Left ventricle myocardium superior (tissue), 1 donor: Measurements from ENCODE around the gene EIF4ENIF1. TPM values are rescaled to one million over a fixed set of nuclear protein-coding genes. Genes with fewer than 3 reads are reported as not detected.
"Not testable (repeated sequence)": the region's sequence is repeated elsewhere in the genome, so short reads cannot be mapped to it uniquely, and the experiment has no call there.

Experiments
- ATAC-seq: fragments of 200-7000 bp; cut with Tn5 transposase; one replicate; pipeline ENCODE4 v1.9.1; 2020; ENCODE audit warnings: mild to moderate bottlenecking, moderate library complexity
- DNase-seq: peaks from one replicate; pipeline ENCODE4 v3.0.0-alpha.2; 2020
- intact Hi-C: fragments of 100-400 bp; cut with micrococcal nuclease; formaldehyde crosslinking; loops from one replicate; pipeline ENCODE4 v1.11.0; 2022
- total RNA-seq: library from RNA; stranded (reverse); fragmentation: NEBNext Ultra II Directional; extraction: Animal tissue kit (Norgen Biotek cat#: 25700); gene quantifications from one replicate; pipeline ENCODE4 v1.2.1, GENCODE V29; 2021
- donor health status: DM: no; HTN: yes; CAD: no; lungs with severe emphysema.

EIF4ENIF1 gene
- total RNA-seq, 1 donor from 2014 or later: 26.8 TPM

DNA sequence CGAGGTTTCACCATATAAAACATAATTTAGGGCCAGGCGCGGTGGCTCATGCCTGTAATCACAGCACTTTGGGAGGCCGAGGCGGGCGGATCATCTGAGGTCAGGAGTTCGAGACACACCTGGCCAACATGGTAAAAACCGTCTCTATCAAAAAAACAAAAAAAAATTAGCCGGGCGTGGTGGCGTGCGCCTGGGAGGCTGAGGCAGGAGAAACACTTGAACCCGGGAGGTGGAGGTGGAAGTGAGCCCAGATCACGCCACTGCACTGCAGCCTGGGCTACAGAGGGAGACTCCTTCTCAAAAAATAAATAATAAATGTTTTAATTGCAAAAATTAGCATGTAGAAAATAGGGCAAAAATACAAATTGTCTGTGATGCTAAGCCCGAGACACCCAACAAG is 5.7 kb upstream of the EIF4ENIF1 start:
- intact Hi-C loops: no loop called here
- no peak for ATAC-seq
- no peak for DNase-seq

DNA sequence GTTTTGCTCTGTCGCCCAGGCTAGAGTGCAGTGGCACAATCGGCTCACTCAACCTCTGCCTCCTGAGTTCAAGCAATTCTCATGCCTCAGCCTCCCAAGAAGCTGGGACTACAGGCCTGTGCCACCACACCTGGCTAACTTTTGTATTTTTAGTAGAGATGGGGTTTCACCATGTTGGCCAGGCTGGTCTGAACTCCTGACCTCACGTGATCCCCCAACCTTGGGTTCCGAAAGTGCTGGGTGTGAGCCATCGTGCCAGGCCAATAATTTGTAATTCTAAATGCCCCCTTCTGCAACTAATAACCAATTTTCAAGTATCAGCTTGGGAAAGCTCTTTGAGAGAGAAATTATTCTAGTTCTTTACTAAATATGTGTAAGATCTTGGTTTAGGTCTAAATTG is 3.7 kb upstream of the EIF4ENIF1 start:
- DNase-seq, ATAC-seq, intact Hi-C loops: not testable (repeated sequence)

GRCh38 chr22:31492151-31492550 is 2.5 kb upstream of the EIF4ENIF1 start:
- no peak for ATAC-seq
- no peak for DNase-seq
- intact Hi-C loops: no loop called here

- ATAC-seq (no peak), DNase-seq (no peak)
- intact Hi-C loops: no loop called here
Observed at GRCh38 chr22:31491218-31491962, 1.7 kb upstream of the EIF4ENIF1 start.

- DNase-seq (peak; percentile 41), ATAC-seq (peak; percentile 55)
- intact Hi-C loops: no loop called here
Observed at GRCh38 chr22:31490496-31490925, 869 bp upstream of the EIF4ENIF1 start.

- intact Hi-C loops: no loop called here
- peak; percentile 12 for ATAC-seq
- DNase-seq: peak; percentile 49
Observed at GRCh38 chr22:31488988-31489617, 539 bp downstream of the EIF4ENIF1 start.

DNA sequence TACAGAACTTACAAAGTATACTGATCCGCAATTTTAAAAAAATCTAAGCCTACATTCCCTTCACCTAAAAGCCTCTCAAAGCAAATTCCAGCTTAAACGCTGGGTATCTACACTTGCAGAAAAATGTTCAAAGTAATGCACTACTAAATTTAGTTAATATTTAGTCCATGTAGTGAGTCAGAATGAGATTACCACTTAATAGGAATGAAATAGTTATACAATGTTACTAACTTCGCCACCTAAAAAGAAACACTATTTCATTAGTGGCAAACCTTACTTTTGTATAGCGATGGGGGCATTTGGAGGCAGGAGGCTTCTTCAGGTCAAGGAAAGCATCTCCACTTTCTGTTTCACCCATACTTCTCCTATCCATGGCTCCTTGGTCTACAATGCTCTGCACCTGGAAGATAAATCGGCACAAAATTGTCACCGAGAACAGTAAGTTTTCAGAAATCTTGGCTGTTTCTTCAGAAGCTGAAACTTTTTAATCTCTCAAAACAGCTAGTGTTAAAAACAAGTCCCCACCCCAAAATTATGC is 1.2 kb downstream of the EIF4ENIF1 start:
- no peak for ATAC-seq
- DNase-seq: no peak
- intact Hi-C loops: no loop called here

GRCh38 chr22:31486951-31487350 is 2.7 kb downstream of the EIF4ENIF1 start:
- DNase-seq (no peak), ATAC-seq (no peak)
- intact Hi-C loops: no loop called here

DNA sequence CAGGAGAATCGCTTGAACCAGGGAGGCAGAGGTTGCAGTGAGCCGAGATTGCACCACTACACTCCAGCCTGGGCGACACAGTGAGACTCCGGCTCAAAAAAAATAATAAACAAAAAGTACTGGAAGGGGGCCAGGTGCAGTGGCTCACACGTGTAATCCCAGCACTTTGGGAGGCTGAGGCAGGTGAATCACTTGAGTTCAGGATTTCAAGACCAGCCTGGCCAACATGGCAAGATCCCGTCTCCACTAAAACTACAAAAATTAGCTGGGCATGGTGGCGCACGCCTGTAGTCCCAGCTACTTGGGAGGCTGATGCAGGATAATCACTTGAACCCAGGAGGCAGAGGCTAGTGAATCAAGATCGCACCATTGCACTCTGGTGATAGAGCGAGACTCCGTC is 3.3 kb downstream of the EIF4ENIF1 start:
- not testable (repeated sequence) for ATAC-seq

DNA sequence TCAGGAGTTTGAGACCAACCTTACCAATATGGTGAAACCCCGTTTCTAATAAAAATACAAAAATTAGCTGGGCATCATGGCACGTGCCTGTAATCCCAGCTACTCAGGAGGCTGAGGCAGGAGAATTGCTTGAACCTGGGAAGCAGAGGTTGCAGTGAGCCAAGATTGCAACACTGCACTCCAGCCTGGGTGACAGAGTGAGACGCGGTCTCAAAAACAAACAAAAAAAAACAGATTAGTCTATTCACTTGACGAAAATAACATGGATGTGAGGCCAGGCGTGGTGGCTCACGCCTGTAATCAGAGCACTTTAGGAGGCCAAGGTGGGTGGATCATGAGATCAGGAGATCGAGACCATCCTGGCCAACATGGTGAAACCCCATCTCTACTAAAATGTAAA is 7.2 kb downstream of the EIF4ENIF1 start:
- DNase-seq, ATAC-seq, intact Hi-C loops: not testable (repeated sequence)

More for the DNA sequence above, 3.3 kb downstream of the EIF4ENIF1 start:
- intact Hi-C loops, DNase-seq: not testable (repeated sequence)

DNA sequence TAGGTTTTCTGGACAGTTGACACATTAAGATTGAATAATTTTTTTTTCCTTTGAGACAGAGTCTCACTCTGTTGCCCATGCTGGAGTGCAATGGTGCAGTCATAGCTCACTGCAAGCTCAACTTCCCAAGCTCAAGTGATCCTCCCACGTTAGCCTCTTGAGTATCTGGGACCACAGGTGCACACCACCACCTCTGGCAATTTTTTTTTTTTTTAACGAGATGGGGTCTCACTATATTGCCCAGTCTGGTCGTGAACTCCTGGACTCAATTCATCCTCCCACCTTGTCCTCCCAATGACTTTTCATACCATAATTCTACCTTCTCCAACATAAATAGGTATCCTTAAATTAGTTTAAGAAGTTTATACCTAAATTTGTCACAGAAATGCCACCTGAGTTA is 8.5 kb downstream of the EIF4ENIF1 start:
- DNase-seq: no peak
- no peak for ATAC-seq
- intact Hi-C loops: no loop called here

DNA sequence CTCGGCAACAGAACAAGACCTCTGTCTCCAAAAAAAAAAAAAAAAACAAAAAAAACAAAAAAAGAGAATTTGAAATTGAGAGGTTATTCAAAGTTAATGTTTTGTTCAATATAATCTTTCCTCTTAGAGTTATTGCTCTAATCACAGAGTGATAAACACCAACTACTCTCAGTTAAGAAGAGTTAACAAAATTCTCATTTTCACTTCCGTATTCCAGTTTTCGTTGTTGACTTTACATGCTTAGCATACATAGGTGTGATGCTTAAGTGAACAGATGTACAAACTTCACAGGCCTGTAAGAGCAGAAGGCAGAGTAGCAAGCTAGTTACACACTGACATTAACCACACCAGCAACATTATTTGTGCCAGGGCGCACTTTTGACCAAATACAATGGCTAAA is 12.3 kb downstream of the EIF4ENIF1 start:
- DNase-seq (no peak), ATAC-seq (no peak)
- intact Hi-C loops: no loop called here

- ATAC-seq: no peak
- intact Hi-C loops: no loop called here
- no peak for DNase-seq
Observed at GRCh38 chr22:31475800-31476199, 13.8 kb downstream of the EIF4ENIF1 start.

- no peak for DNase-seq
- no peak for ATAC-seq
- intact Hi-C loops: no loop called here
Observed at GRCh38 chr22:31474743-31475142, 14.9 kb downstream of the EIF4ENIF1 start.

DNA sequence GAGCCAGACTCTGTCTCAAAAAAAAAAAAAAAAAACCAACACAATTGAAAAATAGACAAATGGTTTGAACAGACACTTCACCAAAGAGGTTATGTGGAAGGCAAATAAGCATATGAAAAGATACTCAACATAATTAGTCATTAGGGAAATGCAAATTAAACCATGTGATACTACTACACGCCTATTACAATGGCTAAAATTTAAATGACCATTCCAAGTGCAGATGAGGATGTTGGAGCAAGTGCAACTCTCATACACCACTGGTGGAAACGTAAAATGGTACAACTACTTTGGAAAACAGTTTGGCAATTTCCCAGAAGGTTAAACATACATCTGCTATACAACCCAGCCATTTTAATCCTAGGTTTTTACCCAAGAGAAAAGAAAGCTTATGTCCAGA is 24.3 kb downstream of the EIF4ENIF1 start:
- intact Hi-C loops: no loop called here
- DNase-seq: no peak
- ATAC-seq: no peak

- DNase-seq (no peak), ATAC-seq (no peak)
- intact Hi-C loops: no loop called here
Observed at GRCh38 chr22:31461699-31462098, 27.9 kb downstream of the EIF4ENIF1 start.

- ATAC-seq: peak; percentile 11
- intact Hi-C loops: no loop called here
- no peak for DNase-seq
Observed at GRCh38 chr22:31451709-31452571, 37.7 kb downstream of the EIF4ENIF1 start.

DNA sequence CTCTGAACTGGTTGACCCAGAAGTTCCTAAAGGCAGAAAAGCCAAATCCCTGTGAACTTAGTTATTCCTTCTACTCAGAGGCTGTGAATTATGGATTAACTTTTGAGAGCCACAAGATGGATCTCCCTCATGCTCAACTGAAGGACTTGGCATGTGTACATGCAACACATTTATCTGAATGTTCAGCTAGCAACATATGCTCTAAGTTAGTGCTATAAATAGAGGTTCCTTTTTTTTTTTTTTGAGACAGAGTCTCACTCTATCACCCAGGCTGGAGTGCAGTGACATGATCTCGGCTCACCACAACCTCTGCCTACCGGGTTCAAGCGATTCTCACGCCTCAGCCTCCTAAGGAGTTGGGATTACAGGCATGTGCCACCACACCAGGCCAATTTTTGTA is 40.1 kb downstream of the EIF4ENIF1 start:
- intact Hi-C loops: no loop called here
- ATAC-seq: peak; percentile 65
- DNase-seq: no peak

GRCh38 chr22:31448382-31448781 is 41.3 kb downstream of the EIF4ENIF1 start:
- intact Hi-C loops: no loop called here
- ATAC-seq (peak; percentile 66), DNase-seq (no peak)

GRCh38 chr22:31447337-31447736 is 42.3 kb downstream of the EIF4ENIF1 start:
- ATAC-seq (peak; percentile 54), DNase-seq (no peak)
- intact Hi-C loops: no loop called here
